OCI-M1 (cell line): ENCODE measurements around the gene SLC6A3.

Experiments used
- DNase-seq: peaks from one replicate; lab custom pipeline; 2025; lab: John Stamatoyannopoulos, UW

The SLC6A3 gene

DNA sequence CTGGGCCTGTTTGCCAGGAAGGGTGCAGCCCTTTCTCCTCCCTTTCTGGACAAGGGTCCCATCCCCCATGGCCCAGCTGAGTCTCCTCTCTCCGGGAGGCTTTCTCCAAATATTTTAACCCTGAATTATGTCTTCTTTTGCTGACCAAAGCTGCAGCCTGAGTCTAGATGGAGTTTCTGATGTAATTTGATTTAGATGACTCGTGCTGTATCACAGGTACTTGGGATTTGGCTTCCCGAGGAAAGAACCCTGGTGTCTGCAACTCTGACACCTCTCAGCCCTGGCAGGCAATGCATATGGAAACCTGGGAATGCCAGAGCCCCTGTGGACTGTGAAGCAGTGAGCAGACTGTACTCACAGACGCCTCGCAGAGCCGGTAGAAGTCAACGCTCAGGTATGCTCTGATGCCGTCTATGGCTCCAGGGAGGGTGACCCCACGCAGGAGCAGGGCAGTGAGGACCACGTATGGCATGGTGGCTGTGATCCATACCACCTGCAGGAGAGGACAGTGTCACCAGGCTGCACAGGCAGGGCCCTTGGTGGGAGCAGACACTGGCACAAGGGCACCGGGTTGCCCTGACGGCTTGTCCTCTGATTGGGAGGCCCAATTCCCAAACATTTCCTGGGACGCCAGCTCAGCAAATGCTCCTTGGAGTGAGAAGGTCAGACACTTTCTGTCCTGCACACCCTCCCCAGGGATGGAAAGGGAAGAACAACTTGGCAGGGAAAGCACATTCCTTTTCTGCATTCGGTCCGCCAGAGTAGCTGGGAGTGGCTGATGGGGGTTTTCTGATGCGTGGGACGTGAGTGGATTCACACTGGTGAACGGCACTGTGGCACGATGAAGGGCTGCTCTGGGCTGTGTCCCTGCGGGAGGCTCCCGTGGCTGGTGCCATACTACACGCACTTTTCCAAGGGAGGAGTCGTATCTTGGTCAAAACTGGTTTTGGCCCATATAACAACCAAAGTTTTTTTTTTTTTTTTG lies 24.7 kb downstream of the SLC6A3 start:
- no peak for DNase-seq

DNA sequence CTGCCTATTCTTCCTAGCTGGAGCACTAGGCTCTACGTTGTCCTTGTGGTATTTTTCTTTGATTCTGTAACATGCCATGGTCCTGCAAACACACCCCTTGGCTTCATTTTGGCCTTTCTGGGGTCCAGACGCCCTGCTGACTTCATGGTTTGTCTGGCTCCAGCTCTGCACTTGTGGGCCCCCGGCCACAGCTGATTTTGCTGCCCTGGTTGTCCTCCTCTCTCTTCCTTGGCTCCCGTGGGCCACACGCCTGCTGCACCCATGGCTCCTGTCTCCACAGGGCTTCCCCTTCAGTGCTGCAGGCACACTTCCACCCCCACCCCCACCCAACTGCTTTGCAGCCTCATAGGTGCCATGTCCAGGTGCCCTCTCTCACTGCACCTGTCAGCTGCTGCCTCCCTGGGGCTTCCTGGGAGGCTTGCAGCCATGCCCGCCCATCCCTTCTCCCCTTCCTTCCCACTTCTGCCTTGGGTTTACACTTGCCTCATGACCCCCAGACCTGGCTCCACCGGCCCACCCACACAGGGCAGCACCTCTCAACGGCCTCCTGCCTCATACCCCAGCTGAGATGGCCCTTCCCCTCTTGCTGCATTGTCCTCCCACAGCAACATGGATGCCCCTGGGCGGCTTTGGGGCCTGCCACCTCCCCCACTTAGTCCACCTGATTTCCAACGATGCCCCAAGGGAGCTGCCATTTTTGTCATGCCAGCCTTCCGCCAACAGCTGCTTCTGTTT lies 25.6 kb downstream of the SLC6A3 start:
- DNase-seq = no peak

DNA sequence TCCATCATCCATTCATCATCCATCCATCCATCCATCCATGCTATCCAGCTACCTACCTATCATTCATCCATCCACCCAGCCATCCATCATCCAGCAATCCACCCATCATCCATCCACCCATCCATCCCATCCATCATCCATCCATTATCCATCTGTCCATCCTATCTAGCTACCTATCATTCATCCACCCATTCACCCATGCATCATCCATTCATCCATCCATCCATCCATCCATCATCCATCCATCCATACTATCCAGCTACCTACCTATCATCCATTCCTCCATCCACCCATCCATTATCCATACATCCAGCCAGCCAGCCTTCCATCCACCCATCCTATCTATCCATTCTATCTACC lies 26.3 kb downstream of the SLC6A3 start:
- no peak for DNase-seq

DNA sequence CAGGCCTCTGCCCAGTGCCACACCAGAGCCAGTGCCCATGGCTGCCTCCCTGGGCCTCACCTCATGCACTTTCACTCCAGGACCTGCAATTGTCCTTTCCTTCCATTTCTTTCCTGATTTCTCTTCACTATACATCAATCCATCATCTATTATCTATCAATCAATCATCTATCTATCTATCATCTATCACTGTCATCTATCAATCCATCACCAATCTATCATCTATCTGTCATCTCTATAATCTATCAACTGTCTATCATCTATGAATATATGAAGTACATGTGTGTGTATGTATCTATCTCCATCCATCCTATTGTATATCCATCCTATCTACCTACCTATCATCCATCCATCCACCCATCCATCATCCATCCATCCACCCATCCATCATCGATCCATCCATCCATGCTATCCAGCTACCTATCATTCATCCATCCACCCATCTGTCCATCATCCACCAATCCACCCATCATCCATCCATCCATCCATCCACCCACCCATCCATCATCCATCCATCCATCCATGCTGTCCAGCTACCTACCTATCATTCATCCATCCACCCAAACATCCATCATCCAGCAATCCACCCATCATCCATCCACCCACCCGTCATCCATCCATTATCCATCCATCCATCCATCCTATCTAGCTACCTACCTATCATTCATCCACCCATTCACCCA lies 26.9 kb downstream of the SLC6A3 start:
- no peak for DNase-seq

DNA sequence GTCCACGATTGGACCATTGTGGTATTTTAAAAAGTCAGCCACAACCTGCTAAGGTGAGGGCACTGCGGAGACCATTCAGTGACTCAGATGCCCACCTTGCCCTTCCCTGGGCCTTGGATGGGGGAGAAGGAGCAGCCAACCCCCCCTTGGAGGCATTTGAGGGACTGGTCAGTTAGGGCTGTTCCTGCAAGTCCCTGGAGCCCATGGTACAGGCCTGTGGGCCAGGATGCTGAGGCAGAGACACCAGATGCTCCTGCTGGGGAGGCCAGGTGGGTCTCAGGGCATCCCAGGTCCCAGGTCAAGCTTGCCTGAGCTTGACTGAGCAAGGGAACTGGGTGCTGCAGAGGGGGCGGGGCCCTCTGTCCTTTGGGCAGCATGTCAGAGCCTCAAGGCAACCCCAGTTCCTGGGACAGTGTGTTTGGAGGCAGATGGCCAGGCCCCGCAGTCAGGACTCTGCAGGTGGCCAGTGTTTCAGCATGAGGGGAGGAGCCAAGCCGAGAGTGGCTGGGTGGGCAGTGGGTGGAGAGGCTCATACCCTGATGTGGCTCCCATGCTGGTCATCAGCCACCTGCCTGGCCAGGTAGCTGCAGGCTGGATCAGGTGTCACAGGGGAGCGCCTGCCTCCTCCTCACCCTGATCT lies 27.5 kb downstream of the SLC6A3 start:
- no peak for DNase-seq

DNA sequence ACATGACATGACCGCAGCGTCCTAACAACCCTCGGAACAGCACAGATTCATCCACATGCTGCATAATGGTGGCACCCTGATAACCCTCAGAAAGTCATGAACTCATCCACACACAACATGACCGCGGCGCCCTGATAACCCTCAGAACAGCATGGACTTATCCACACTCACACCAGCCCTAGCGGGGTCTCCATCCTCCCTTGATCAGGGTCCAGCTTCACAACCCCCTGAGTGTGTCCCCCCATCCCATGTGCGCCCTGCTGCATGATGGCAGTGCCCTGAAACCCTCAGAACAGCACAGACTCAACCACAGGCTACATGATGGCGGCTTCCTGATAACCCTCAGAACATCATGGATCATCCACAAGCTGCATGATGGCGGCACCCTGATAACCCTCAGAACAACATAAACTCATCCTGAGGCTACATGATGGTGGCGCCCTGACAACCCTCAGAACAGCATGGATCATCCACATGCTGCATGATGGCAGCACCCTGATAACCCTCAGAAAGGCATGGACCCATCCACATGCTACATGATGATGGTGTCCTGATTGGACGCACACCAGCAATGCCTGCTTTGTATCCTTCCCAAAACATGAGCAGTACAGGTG lies 28.3 kb downstream of the SLC6A3 start:
- DNase-seq = no peak

DNA sequence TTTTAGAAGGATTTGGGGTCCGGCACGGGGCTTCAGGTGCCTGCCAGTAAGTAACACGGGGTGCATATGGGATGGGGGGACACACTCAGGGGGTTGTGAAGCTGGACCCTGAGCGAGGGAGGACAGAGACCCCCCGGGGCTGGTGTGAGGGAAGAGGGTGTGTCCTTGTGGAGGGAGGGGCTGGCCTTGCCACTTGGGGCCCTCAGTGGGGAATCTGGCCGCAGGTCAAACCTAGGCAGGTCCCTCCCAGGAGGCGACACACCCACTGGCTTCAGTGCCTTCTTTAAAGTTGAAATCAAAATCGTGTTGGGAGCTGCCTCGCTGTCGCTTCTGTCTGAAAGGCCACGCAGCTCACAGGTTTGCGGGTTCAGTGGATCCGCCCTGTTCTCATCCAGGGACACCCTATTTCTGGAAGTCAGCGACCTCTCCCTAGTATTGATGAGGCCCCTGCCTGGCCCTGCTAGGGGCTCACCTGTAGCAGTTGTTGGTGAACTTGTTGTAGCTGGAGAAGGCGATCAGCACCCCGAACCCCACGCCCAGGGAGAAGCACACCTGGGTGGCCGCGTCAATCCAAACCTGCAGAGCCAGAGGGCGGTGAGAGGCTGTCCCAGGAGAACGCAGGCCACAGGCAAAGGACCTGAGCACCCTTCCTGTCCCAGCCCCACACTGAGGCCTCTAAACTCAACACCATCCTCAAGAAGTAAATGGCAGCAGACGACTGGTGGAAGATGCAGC lies 29.4 kb downstream of the SLC6A3 start:
- DNase-seq = no peak

DNA sequence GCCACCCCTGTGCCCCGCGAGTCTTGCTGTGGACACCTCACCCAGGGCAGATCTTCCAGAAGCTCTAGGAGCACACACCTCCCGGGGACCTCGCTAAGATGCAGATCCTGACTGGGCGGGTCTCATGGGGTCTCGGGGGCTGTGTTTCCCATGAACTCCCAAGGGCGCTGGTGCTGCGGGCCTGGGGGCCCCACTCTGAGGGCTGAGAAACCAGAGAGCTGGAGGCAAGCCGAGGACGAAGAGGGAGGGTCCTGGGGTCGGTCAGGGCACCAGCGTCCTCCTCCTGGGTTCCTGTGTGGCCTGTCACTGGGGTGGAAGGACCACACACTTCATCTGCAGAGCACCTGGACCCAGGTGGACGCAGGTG lies 30.2 kb downstream of the SLC6A3 start:
- DNase-seq = no peak

DNA sequence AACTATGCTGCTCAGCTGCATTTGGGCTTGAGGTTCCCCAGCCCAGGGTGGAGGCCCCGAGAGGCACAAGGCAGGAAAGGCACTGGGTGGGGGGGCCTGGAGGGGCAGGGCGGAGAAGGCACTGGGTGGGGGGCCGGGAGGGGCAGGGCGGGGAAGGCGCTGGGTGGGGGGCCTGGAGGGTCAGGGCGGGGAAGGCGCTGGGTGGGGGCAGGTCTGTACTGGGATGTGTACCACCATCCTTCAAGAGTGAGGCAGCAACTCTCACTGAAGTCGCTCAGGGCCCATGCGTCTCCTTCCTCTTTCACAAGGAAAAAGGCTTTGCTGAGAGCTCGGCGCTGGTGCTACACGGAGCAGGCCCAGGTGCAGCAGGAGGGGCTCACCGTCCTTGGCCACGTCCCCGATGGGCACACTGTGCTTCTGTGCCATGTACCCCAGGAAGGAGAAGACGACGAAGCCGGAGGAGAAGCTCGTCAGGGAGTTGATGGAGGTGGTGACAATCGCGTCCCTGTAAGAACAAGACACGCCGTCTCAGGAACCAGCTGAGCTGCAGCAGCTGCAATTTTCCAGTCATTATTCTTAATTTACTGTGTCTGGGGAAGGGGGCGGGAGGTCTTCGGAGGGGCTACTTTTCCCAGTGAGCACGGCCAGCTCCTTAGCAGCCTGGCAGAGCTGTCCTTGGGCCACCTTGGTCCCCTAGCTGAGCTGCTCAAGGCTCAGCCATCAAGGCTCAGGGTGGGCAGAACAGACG lies 30.8 kb downstream of the SLC6A3 start:
- DNase-seq = no peak

DNA sequence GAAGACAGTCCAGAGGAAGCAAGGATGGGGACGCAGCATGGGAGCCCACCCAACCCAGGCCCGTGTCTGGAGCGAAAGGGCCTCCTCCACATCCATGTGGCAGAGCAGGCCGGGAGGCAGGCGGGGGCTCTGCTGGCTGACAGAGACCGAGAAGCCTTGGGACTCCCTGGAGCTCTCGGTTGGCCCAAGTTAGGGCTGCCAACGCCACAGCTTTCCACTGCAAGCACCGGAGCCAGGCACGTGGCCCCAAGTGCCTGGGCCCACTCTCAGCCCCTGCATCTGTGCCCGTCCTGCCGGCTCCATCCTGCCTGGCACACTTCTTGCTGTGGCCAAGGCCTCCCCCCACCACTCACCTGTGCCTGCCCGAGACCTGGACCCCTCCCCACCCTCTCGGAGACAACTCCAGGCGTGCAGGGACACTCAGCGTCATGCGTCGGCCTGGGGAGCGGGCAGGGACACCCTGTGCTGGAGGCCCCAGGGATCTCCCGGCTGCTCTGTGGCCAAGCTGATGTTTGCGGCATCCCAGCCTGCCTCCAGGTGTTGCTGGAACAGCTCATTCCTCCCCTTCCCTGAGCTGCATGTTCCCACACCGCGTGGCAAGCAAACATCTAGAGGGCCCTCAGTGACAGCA lies 31.5 kb downstream of the SLC6A3 start:
- no peak for DNase-seq

DNA sequence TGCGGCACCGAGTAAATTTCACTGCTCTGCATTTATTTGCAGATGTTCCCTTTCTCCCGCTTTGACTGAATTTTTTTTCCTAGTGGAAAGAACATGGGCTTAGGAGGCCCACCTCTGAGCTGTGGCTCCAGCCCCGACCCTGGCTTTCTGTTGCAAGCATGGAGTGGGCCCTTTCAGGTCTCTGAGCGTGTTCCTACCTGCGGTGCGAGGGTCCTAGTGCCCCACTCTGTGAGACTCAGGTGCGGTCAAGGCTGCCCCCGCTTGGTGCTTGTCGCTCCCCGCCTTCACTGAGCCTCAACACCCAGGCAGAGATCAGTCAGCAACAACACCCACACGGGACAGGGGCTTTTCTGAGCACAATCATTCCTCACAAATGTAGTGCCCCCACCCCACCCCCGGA lies 32.0 kb downstream of the SLC6A3 start:
- no peak for DNase-seq

DNA sequence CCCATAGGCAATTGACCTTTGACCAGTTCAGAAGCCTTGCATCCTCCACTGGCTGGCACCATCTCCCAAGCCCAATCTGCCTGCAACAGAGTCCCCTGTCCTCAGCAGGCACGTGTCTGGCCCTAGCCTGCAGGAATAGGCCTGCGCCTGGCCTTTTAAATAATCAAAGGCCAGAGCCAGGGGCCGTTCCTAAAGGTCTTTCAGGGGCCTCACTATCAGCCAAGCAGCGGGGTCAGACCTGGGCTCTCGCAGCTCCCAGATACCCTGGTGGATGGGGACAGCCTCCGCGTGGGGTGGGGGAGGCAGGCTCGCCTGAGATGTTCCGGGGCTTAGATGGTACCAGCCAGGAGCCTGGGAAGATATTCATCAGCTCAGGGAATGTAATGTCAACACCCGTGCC lies 32.6 kb downstream of the SLC6A3 start:
- DNase-seq = no peak

DNA sequence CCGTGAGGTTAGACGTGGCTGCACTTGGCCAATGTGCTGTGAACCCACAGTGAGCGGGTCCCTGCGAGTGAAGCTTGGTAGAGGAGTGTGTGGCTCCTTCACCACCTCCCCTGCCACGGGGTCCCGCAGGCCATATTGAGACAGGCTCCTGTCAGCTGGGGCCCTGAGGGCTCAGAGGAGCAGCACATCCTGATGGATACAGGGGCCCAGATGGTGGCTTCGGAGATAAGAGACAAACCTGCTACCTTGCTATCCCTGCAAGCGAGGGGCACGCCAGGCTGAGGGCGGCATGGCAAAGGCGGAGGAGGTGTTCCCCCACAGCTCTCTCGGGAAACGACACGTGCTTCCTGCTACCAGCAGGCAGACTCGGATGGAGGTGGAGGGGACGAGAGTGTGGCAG lies 33.1 kb downstream of the SLC6A3 start:
- no peak for DNase-seq

DNA sequence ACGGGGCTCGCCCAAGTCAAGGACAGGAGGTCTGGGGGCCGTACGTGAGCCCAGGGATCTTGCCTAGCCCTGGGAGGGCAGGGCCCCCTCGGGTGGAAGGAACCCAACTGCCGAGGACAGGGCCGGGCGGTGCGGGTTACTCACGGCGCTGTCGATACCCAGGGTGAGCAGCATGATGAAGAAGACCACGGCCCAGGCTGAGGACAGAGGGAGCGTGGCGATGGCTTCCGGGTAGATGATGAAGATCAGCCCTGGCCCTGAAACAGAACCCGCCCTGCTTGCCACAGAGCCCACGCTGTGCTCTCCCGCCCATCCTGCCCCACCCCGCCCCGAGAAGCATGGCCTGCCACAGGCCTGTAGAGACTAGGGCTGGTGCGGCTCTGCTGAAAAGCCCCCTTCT lies 34.1 kb downstream of the SLC6A3 start:
- DNase-seq = no peak

DNA sequence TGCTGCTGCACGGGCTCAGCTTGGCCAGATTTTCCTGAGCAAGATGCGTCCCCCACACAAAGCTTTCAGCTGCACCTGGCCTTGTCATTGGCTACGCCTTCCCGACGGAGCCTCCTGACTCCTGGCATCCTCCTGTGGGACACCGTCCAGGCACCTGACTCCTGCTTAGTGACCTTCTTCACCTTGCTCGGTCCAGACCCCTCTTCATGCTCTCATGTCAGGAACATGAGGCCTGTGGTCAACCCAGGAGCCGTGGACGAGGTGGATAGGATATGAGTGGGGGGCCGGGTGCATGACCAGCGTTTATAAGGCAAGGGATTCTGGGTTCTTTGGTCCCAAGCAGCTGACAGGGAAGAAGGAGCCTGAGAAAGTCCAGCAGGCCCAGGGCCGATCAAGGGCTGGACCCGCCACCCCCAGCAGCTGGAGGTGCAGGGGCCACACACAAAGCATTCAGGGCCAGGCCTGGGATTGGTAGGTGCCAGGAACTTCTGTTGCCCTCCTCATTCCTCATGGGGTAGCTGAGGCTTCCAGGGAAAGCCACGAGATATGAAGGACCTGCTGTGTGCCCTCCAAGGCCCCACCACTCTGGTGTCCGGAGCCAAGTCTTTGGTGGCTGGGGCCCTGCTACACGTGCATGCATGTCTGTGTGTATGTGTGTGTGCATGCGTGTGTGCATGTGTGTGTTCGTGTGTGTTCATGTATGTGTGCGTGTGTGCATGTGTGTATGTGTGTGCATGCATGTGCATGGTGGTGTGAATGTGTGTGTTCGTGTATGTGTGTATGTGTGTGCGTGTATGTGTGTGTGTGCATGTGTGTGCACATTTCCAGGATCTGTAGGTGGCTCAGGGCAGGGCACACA lies 34.9 kb downstream of the SLC6A3 start:
- no peak for DNase-seq

DNA sequence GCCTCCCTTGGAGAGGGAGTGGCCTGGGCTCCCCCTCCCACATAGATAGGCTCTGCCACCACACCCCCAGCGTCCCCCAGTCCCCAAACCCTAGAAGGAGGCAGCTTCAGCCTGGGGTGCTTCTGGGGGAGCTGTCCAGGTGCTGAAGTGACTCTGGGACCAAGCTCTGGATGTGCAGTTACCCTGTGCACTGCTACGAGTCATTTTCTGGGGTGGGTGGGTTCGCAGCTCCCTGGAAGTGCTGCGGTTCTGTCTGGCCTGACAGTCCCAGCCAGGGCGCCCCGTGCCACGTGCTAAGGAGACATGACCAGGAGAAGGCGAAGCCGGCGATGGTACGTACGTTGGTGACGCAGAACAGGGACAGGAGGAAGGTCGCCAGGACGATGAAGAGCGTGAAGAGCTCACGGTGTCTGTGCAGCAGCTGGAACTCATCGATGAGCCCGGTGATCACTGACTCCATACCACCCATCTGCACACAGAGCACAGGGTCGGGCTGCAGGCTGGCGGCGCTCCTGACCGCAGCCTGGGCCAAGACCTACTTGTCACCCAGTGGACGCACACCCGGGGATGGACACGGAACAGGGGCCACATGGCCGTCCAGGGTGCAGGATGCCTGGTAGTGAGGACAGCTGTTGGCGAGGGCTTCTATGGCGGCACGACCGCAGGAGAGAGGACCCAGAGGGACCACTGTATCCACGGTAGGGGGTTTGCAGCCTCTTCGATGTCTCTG lies 35.7 kb downstream of the SLC6A3 start:
- peak; percentile 18 for DNase-seq

DNA sequence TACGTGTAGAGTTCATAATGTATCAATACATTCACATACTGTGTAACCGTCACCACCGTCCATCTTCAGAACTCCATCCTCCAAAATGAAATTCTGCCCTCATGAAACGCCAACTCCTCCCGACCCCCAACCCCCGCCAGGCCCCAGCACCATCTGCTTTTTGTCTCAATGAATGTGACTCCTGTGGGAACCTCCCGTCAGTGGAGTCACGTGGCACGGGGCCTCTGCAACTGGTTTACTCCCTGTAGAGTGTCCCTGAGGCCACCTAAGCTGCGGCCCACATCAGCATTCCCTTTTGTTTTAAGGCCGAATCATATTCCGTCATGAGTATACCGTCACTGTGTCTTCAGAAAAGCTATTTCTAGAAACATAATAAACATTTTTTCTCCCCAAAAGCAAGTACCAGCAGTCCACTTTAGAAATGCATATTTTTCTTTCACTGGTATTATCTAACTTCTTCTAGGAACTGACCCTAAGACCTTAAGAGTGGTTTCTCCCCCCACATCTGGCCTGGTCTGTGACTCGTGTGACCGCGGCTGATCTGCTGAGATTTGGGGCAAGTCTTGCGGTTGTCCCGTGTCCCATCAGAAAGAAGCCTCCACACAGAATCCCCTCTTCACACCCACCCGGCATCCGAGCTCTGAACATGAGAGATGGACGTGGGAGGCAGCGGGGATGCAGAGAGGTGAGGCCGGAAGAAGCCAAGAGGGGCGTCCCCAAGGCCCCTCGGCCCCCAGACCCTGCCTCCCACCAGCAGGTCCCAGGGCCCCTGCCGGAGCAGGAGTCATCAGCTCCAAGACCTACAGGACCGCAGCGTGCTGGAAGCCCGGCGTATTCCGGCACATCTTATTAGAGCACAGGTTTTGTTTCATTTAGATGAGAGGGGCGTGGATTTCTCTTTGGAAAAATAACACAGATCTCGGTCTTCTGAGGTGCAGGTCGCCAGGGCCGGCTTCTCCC lies 38.3 kb downstream of the SLC6A3 start:
- DNase-seq = no peak
